Activated T-cell treated with anti-CD3 and anti-CD28 coated beads for 4 hours (primary cell): ENCODE measurements around the gene SLC17A6.

Source experiments
- DNase-seq: peaks from one replicate; pipeline ENCODE4 v3.0.0-alpha.2; 2020

The SLC17A6 gene

GRCh38 chr11:22390283-22390655 is 52.1 kb downstream of the SLC17A6 start:
- no peak for DNase-seq

GRCh38 chr11:22392561-22392960 is 54.4 kb downstream of the SLC17A6 start:
- no peak for DNase-seq

- DNase-seq: no peak
These were observed 67.2 kb downstream of the SLC17A6 start for GRCh38 chr11:22405377-22405776.

- no peak for DNase-seq
These were observed 69.1 kb downstream of the SLC17A6 start for GRCh38 chr11:22407267-22407666.

GRCh38 chr11:22407921-22408320 is 69.7 kb downstream of the SLC17A6 start:
- no peak for DNase-seq

GRCh38 chr11:22415476-22415875 is 77.3 kb downstream of the SLC17A6 start:
- DNase-seq: no peak

GRCh38 chr11:22416462-22416861 is 78.3 kb downstream of the SLC17A6 start:
- DNase-seq: no peak

- no peak for DNase-seq
These were observed 88.7 kb downstream of the SLC17A6 start for GRCh38 chr11:22426915-22427314.
